Measurements from ENCODE around the gene DBH.

DBH gene

GRCh38 chr9:133684121-133684935 is 48.2 kb downstream of the DBH start:
- no peak for DNase-seq (ENCODE audit: low read depth in 3 of 3)

- DNase-seq (ENCODE audit: low read depth in 3 of 3): no peak
These were observed 48.8 kb downstream of the DBH start for GRCh38 chr9:133684936-133685361.

- DNase-seq (ENCODE audit: low read depth in 3 of 3): no peak
These were observed 49.8 kb downstream of the DBH start for GRCh38 chr9:133685653-133686609.

DNA sequence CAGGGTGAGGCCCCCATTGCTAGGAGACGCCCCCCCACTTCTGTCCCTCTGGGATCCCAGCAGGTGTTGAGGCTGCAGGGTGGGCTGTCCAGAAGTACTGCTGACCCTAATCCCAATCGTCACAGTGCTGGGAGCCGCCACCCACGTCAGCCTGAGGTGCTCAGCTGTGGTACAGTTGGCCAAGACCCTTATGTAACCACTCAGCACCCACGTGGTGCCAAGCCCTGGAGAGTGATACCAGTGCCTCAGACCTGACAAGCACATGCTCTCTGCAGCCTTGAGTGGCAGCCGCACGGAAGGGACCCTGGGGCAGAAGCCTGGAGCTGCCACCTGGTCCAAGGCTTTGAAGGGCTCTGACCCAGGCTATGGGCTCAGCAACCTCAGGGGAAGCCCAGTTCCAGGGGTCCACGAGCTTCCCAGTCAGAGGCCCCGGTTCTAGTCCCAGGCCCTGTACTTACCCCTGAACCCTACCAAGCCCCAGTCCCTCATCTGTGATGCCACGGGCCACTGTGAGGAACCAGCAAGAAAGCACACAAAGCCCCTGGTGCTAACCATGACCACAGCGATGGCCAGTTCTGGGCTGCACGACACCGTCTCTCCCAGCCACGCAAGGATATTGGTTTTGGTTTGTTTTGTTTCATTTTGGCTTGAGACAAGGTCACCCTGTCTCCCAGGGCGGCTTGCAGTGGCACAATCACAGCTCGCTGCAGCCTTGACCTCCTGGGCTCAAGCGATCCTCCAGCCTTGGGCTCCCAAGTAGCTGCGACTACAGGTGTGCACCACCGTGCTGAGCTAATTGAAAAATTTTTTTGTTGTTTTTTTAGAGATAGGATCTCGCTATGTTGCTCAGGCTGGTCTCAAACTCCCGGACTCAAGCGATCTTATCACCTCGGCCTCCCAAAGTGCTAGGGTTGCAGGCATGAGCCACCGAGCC is 50.7 kb downstream of the DBH start:
- no peak for DNase-seq (ENCODE audit: low read depth in 3 of 3)

DNA sequence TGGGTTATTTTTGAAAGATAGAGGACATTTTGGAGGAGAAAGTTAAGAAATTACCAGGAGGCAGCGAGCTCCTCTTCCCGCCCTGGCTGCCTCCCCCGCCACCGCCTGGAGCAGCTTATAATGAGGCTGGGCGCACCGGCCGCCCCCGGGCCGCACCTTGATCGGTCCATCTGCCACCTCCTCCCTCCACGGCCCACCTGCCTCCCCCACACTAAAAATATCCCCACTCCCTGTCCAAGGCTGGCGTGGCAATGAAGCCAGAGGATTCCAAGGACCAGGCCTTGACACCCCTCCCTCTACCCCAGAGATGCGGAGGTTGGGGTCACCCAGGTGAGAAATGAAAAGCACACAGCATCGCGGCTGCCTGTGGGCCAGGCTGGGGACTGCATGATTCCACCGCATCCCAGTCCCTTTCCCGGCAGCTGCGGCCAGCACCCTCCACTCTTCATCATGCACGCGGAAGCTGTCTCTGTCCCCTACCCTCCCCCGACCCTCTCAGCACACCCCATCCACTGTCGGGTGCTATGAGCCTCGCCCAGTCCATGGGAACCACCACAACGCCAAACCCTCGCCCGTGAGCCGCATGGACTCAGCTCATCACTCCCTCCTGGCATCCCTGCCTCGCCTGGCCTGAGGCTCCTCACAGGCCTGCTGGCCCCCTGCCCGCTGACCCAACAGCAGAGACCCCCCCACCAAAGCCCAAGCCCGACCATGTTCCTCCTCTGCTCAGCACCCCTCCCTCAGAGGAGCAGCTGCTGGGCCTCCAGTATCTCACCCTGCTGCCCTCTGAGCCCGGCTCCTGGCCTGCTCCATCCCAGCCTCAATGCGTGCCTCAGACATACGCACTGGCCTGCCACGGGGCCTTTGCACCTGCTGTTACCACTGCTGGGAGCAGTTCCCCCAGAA is 51.9 kb downstream of the DBH start:
- no peak for DNase-seq (ENCODE audit: low read depth in 3 of 3)

DNA sequence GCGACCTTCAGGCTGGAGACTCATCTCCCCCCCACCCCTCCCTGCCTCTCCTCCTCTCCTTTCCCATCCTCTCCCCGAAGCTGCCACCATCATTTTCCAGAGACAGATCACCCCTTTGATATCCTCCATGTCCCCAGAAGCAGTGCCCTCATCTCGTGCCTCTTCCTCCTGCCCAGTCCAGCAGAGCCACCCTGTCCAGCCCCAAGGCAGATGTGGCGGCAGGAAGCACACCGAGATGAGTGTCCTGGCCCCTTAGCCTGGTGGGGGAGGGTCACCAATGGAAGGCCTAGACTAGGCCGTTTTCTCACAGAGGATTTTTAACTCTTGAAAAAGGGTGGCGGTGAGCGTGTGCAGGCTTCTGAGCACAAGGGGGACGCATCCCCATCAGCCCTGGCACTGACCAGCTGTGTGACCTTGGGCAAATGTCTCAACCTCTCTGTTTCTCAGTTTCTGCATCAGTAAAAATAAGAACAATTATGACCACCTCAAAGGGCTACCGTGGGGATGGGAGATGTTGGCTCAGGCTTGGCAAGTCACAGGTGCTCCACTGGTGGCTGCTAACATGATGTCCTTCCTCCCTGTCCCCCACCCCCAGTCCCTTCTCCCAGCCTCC is 53.1 kb downstream of the DBH start:
- DNase-seq (ENCODE audit: low read depth in 3 of 3): no peak

GRCh38 chr9:133690081-133690561 is 54.0 kb downstream of the DBH start:
- no peak for DNase-seq (ENCODE audit: low read depth in 3 of 3)

GRCh38 chr9:133691191-133691590 is 55.0 kb downstream of the DBH start:
- DNase-seq (ENCODE audit: low read depth in 3 of 3): no peak

DNA sequence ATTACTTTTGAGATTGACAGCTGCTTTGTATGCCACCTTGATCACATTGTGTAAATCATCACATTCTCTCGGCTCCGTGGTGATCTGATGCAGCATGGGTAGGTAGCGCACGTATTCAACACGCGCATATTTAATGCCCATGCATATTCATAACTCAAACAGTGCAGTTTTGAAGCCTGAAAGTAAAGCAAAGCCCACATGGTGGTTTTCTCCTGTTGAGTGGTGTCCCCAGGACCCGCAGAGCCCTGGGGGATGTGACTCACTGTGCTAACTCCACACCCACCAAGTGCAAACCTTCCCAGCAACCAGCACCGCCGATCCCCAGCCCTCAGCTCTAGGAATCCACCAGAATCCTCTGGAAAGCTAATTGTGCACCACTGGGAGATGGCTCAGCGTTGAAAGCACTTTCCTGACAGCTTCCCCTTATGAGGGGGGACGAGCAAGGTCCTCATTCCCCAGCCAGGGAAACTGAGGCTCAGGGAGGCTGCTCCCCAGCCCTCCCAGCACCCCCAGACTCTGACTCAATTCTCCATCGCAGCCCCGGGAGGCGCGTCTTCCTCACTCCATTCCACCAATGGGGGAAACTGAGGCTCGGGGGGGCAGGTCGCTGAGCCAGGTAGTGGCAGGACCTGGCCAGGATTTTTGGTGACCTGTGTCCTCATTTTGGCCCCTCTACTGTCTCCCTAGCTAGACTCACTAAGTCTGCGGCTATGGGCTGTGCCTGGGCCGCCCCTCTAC is 55.6 kb downstream of the DBH start:
- no peak for DNase-seq (ENCODE audit: low read depth in 3 of 3)

GRCh38 chr9:133692364-133692985 is 56.3 kb downstream of the DBH start:
- DNase-seq (ENCODE audit: low read depth in 3 of 3): no peak

GRCh38 chr9:133693116-133693515 is 57.0 kb downstream of the DBH start:
- no peak for DNase-seq (ENCODE audit: low read depth in 3 of 3)

DNA sequence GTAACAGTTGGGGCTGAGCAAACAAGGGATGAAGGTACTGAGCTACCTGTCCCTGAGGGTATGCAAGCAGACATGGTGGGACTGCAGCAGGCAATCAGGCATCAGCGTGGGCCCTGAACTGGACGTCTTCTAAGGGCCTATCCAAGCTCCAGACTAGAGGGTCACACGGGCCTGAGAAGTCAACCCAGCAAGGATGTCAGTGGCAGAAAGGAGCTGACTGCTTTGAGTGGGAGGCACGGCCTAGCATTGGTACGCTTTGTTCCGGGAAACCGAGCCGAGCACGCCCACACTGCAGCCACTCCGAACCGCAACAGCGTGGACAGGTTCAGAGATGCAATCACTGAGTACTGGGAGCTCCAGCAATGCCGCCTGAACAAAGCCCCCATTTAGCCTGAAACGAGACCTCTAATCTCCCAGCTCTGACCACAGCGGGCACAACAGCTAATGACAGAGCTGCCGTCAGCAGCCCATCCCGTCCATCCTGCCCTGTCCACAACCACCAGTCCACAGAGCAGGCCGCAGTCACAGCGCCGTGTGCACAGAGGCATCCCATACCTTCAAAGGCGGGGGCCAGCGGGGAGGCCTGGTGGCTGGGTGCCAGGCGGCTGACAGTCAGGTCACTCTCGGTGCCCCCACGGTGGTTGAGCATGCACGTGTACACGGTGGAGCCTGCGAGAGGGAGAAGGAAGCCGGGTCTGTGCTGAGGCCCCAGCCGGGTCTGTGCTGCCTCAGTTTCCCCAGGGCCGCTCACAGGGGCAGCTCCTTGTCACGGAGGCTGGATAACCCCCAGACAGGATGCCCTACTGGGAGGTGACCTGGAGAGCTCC is 57.8 kb downstream of the DBH start:
- DNase-seq (ENCODE audit: low read depth in 3 of 3): no peak

DNA sequence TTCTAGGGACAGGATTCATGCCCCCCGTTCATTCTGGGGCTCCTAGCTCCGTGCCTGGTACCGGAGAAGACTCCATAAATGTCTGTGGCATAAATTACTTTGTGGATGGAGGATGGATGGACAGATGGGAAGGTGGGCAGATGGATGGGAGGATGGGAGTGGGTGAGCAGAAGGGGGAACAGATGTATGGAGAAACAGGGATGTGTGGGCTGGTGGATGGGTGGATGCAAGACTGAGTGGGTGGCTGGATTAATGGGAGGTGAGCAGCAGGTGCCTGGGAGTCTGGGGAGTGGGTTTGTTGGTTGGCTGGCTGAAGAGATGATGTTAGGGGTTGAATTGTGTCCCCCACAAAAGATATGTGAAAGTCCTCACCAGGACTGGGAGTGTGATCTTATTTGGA is 58.5 kb downstream of the DBH start:
- DNase-seq (ENCODE audit: low read depth in 3 of 3): no peak

DNA sequence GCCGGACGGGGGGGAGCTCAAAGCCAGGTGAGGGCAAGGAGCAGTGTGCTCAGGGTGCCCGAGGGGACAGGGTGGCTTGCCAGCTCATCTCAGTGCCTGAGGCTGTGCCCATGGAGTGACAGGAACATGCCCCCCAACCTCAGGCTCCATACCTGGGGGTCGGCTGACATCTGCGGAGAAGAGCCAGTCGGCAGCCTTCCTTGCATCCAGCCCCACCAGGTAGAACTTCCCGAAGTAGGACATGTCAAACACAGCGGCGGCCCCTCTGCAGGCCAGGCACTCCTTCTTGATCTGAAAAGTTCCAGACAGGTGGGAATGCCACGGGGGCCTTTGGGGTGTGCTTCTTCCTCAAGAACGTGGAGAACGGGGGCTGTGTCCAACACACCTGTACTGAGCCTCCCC is 59.9 kb downstream of the DBH start:
- no peak for DNase-seq (ENCODE audit: low read depth in 3 of 3)

DNA sequence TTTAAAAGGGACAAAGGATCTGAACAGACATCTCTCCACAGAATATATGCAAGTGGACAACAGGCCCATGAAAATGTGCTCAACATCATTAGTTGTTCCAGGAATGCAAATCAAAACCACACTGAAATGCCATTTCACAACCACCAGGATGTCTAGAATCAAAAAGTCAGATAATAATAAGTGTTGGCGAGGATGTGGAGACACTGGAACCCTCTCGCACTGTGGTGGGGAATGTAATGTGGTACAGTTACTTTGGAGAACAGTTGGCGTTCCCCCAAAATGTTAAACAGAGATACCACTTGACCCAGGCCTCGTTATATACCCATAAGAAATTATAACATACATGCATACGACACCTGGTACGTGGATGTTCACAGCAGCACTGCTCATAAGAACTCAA is 63.4 kb downstream of the DBH start:
- DNase-seq (ENCODE audit: low read depth in 3 of 3): no peak

DNA sequence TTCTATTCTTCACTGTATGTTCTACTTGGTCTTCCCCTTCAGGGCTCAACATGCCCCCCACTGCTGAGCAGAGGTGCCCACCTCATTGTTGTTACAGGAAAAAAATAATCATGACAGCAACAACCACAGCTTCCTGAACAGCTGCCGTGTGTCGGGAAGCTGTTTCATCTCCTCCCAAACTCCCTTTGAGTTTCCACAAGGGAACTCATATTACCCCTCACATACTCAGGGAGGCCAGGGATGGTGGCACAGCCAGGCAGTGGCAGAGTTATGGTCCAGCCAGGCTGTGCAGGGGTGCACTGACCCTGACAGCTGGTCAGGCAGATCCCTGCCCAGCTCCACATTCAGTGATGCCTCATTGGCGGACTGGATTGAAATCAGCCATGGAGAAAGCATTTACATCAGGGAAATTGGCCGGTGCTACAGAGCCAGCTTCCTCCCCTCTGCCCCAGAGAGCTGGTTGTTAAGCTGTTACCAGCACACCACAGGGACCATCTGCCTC is 64.7 kb downstream of the DBH start:
- no peak for DNase-seq (ENCODE audit: low read depth in 3 of 3)

GRCh38 chr9:133701321-133701980 is 65.3 kb downstream of the DBH start:
- peak in 2 of 3 experiments; percentile 32 to 42 for DNase-seq (ENCODE audit: low read depth in 3 of 3)
